Epithelial cell of esophagus (primary cell): ENCODE results near the gene LGI4.

Source experiments
- DNase-seq: peaks from one replicate; pipeline ENCODE4 v3.0.0; 2010; ENCODE audit warnings: low read depth
- H3K4me3 ChIP-seq: 2 replicates; pipeline ENCODE4 v1.5.1; 2011; ENCODE audit warnings: mild to moderate bottlenecking, low read length, control low read depth
- CTCF ChIP-seq: IDR thresholded peaks from 2 replicates; pipeline ENCODE4 v1.5.1; 2011; ENCODE audit warnings: low read depth, mild to moderate bottlenecking, low read length, control low read depth, inconsistent platforms; ENCODE audit not compliant: insufficient read depth; ENCODE audit errors: missing control alignments

The LGI4 gene

DNA sequence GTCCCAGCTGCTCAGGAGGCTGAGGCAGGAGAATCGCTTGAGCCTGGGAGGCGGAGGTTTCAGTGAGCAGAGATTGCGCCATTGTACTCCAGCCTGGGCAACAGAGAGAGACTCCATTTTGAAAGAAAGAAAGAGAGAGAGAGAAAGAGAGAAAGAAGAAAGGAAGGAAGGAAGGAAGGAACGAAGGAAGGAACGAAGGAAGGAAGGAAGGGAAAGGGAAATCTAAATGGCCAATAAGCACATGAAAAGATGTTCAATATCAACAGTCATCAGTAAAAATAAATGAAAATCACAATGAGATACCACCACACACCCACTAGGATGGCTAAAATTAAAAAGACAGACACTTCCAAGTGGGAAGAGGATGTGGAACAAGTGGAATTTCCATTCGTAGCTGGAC, 39.4 kb upstream of the LGI4 start:
- no peak overlapping the region for H3K4me3 ChIP-seq
- TF ChIP-seq CTCF = no peak
- DNase-seq = no peak

- TF ChIP-seq CTCF = no peak
Measured at GRCh38 chr19:35171730-35172129, 36.9 kb upstream of the LGI4 start.

DNA sequence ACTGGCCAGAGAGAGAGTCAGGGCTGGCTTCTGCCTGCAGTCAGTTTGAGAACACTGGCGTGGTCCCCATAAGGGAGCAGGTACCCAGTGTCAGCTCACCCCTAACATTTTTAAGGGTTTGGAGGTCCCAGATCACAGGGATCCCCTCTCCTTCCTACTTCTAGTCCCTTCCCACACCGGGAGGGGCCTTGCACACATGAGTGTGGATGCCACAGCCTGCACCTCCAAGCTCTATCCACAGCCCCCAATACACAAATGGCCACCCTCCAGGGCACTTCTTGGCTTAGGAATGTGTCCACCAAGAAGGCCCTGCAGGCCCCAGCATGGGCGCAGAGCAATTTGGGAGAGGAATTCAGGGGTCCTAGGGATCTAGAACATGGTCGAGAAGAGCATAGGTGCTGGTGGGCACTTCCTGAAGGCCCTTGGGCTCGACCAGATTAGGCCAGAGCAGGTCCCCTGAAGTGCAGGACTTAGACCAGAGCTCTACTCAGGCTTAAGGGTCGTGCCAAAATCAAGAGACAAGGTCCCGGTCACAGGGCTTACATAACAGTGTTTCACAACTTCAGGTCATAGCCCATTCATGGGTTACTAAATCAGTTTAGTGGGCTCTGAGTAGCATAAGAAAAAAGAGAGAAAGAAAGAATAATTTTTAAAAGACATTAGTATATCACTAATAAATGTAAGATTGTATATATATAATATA, 35.7 kb upstream of the LGI4 start:
- no peak overlapping the region for H3K4me3 ChIP-seq
- TF ChIP-seq CTCF = no peak
- no peak for DNase-seq

More at GRCh38 chr19:35171730-35172129, 36.9 kb upstream of the LGI4 start:
- no peak overlapping the region for H3K4me3 ChIP-seq
- DNase-seq = no peak

DNA sequence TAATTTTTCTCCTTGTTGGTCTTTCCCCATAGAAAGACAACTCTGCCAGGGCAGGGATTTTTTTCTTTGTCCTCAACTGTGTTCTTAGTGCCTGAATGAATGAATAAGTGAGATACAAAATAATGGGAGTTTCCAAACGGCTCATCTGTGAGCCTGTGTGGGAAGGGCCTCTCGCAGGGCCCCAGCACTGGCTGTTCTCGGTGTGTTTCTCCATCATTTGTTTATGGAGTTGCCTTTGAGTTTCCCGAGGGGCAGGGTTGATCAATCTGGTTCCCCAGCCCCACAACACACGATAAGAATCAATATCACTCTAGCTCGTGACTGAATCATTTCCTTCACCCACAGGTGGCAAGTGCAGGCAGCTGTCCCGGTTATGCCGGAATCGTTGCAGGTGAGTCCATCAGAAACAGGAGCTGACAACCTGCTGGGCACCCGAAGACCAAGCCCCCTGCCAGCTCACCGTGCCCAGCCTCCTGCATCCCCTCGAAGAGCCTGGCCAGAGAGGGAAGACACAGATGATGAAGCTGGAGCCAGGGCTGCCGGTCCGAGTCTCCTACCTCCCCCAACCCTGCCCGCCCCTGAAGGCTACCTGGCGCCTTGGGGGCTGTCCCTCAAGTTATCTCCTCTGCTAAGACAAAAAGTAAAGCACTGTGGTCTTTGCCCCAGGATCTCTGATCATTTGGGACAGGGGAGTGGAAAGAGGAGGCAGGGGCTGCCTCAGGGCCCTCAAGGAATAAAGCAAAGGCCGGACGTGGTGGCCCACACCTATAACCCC, 34.5 kb upstream of the LGI4 start:
- DNase-seq = peak; percentile 42
- H3K4me3 ChIP-seq = no peak overlapping the region
- TF ChIP-seq CTCF = no peak

GRCh38 chr19:35168196-35168595, 33.3 kb upstream of the LGI4 start:
- peak; percentile 93 for DNase-seq
- no peak overlapping the region for H3K4me3 ChIP-seq
- peak; percentile 32 for TF ChIP-seq CTCF

DNA sequence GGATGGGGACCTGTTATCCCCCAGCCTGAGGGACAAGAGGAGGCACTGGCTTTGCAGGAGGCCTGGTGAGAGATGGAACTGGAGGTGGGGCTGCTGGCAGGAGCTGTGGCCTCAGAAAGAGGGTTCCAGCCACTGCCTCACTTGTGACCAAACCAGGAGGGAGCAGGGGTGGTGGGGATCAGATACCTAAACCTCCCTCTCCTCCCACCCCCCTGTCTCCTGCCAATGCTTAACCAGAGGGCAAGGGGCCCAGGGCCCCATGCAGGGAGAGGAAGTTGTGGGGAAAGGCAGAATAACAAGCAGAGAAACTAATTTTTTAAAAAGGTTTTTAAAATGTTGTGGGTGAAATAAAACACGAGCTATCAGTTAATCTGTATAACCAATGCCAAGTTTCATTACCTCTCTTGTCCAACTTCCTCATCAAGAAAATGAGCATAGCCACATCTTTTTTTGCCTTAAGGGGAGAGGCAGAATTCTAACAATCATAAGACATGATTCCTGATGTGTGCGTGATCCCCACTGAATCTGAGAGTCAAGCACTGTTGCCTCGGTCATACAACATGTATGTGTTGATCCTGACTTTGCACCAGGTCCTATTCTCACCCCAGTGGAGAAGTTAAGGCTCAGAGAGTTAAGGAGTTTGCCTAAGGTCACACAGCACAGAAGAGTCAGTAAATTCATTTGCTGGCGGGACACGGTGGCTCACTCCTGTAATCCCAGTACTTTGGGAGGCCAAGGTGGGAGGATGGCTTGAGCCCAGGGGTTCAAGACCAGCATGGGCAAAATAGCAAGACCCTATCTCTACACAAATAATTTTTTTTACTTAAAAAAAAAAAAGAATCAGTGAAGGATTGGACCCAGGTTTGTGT, 32.6 kb upstream of the LGI4 start:
- DNase-seq = no peak
- H3K4me3 ChIP-seq = no peak overlapping the region
- TF ChIP-seq CTCF = no peak
